ENCODE data around the gene CCDC92.

DNA sequence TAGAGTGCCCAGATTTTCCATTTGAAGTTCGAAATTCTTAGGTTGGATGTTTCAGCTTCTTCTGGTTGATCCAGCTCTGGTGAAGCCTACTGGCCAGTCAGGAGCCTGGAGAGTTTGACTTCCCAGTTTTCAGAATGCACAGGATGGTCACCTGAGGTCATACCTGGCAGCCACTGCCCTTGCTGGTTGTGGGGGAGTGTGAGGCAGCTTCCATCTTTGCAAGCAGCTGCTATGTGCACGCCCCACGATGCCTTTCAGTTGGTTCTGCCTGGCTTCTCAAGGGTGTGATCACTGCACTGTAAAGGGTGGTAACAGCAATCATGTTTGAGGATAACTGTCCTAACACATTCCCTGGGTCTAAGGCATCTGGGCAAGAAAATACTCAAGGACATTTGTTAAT is 15.4 kb downstream of the CCDC92 start:
- TF ChIP-seq, protein P1, sequence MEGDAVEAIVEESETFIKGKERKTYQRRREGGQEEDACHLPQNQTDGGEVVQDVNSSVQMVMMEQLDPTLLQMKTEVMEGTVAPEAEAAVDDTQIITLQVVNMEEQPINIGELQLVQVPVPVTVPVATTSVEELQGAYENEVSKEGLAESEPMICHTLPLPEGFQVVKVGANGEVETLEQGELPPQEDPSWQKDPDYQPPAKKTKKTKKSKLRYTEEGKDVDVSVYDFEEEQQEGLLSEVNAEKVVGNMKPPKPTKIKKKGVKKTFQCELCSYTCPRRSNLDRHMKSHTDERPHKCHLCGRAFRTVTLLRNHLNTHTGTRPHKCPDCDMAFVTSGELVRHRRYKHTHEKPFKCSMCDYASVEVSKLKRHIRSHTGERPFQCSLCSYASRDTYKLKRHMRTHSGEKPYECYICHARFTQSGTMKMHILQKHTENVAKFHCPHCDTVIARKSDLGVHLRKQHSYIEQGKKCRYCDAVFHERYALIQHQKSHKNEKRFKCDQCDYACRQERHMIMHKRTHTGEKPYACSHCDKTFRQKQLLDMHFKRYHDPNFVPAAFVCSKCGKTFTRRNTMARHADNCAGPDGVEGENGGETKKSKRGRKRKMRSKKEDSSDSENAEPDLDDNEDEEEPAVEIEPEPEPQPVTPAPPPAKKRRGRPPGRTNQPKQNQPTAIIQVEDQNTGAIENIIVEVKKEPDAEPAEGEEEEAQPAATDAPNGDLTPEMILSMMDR (IDR thresholded peaks at IDR 0.05), result no peak
- no peak for TF ChIP-seq EZH2 (IDR thresholded peaks at IDR 0.05; ENCODE audit: borderline replicate concordance, insufficient read depth, low read depth, low read length, poor library complexity, severe bottlenecking)
